ENCODE data around the gene LMOD2. TPM values are rescaled to one million over a fixed set of nuclear protein-coding genes. Genes with fewer than 3 reads are reported as not detected.

LMOD2 gene
- total RNA-seq, result not detected in 2 replicates

GRCh38 chr7:123655614-123656013 is at the start of gene LMOD2:
TSS of gene LMOD2 (plus strand) at chr7:123655866. CDS start at chr7:123655964, 98 bp downstream.

Other genes with a start within 250 kb of the LMOD2 start
- gene IQUB, start 121.3 kb upstream of the LMOD2 start, total RNA-seq, result under 0.01 and 0.38 TPM in 2 replicates
- gene NDUFA5, start 98.0 kb upstream of the LMOD2 start, total RNA-seq, result 27.4 and 31.9 TPM in 2 replicates
- not detected in 2 replicates for gene ASB15, start 54.0 kb upstream of the LMOD2 start, total RNA-seq
- gene WASL, start 93.1 kb downstream of the LMOD2 start, total RNA-seq, result 19.6 and 23.0 TPM in 2 replicates
- gene HYAL4, start 189.3 kb downstream of the LMOD2 start, total RNA-seq, result 0.86 and 0.98 TPM in 2 replicates

All from vein endothelial cell (primary cell).